ENCODE data around the gene PLEKHO1. TPM values are rescaled to one million over a fixed set of nuclear protein-coding genes. Genes with fewer than 3 reads are reported as not detected.

PLEKHO1 gene
- total RNA-seq, 1 experiment from 2014 or later, result 67.2 TPM

GRCh38 chr1:150164779-150165178 lies 15.1 kb downstream of the PLEKHO1 start:
- no peak for DNase-seq (ENCODE audit: low spot score)
- peaks cover 22% of the 10 kb centered on the region for H3K4me1 ChIP-seq (ENCODE audit: insufficient read depth, low read length, poor library complexity, severe bottlenecking)
- no TSS peak for BruUV-seq (replicated peaks)
- H3K27ac ChIP-seq (ENCODE audit: low read depth, low read length, poor library complexity, severe bottlenecking), result peak overlapping the region; percentile 99
- ChIA-PET CTCF (interaction anchor here (2.5 kb wide), 1 partner anchor 92 kb away, joined by 20 read pairs; no protein-coding TSS in a partner anchor), POLR2A (ENCODE audit: low non-redundant PET) (no interaction called here)
- intact Hi-C loops (cut with micrococcal nuclease; ENCODE audit: unreplicated experiment), result loop anchor here (10.0 kb wide), 1 partner anchor 270 kb away; the partner anchor contains the start of gene BOLA1
- peaks cover 3% of the 10 kb centered on the region for H3K36me3 ChIP-seq (ENCODE audit: insufficient read depth, low read length, poor library complexity, severe bottlenecking)
- H3K4me3 ChIP-seq (ENCODE audit: low read depth, low read length, poor library complexity, severe bottlenecking), result no peak overlapping the region
- no peak for TF ChIP-seq EZH2 (IDR thresholded peaks at IDR 0.05; ENCODE audit: borderline replicate concordance, low read depth, low read length, poor library complexity, severe bottlenecking)
- TF ChIP-seq CTCF (conservative IDR thresholded peaks at IDR 0.05; ENCODE audit: low read depth, low read length), result no peak
- no peaks in the 10 kb centered on the region for H3K9me3 ChIP-seq (ENCODE audit: low read depth, low read length, poor library complexity, severe bottlenecking)
- H3K27me3 ChIP-seq (replicated peaks; ENCODE audit: insufficient read depth, low read depth, low read length, poor library complexity), result no peaks in the 10 kb centered on the region

GRCh38 chr1:150165622-150166612 lies 16.2 kb downstream of the PLEKHO1 start:
- Histone ChIP-seq H3K9me3 (ENCODE audit: low read depth, low read length, poor library complexity, severe bottlenecking) (no peaks in the 10 kb centered on the region), H3K4me1 (ENCODE audit: insufficient read depth, low read length, poor library complexity, severe bottlenecking) (peaks cover 22% of the 10 kb centered on the region), H3K4me3 (ENCODE audit: low read depth, low read length, poor library complexity, severe bottlenecking) (no peak overlapping the region), H3K27ac (ENCODE audit: low read depth, low read length, poor library complexity, severe bottlenecking) (no peak overlapping the region), H3K27me3 (replicated peaks; ENCODE audit: insufficient read depth, low read depth, low read length, poor library complexity) (no peaks in the 10 kb centered on the region), H3K36me3 (ENCODE audit: insufficient read depth, low read length, poor library complexity, severe bottlenecking) (no peaks in the 10 kb centered on the region)
- no TSS peak for BruUV-seq (replicated peaks)
- TF ChIP-seq CTCF (conservative IDR thresholded peaks at IDR 0.05; ENCODE audit: low read depth, low read length) (peak; percentile 89), EZH2 (IDR thresholded peaks at IDR 0.05; ENCODE audit: borderline replicate concordance, low read depth, low read length, poor library complexity, severe bottlenecking) (no peak)
- ChIA-PET POLR2A (ENCODE audit: low non-redundant PET) (no interaction called here), CTCF (interaction anchor here (0.6 to 2.5 kb wide), 6 partner anchors 21 to 203 kb away, joined by 3 to 20 read pairs (median 4); no protein-coding TSS in a partner anchor)
- intact Hi-C loops (cut with micrococcal nuclease; ENCODE audit: unreplicated experiment), result loop anchor here (1.0 to 10.0 kb wide), 2 partner anchors 93 to 271 kb away; partner anchors contain the start of gene BOLA1
- DNase-seq (ENCODE audit: low spot score), result peak; percentile 81

- no peaks in the 10 kb centered on the region for H3K9me3 ChIP-seq (ENCODE audit: low read depth, low read length, poor library complexity, severe bottlenecking)
- no peak overlapping the region for H3K27ac ChIP-seq (ENCODE audit: low read depth, low read length, poor library complexity, severe bottlenecking)
- no peak overlapping the region for H3K4me3 ChIP-seq (ENCODE audit: low read depth, low read length, poor library complexity, severe bottlenecking)
- no peaks in the 10 kb centered on the region for H3K36me3 ChIP-seq (ENCODE audit: insufficient read depth, low read length, poor library complexity, severe bottlenecking)
- peak; percentile 61 for DNase-seq (ENCODE audit: low spot score)
- no peaks in the 10 kb centered on the region for H3K27me3 ChIP-seq (replicated peaks; ENCODE audit: insufficient read depth, low read depth, low read length, poor library complexity)
- BruUV-seq (replicated peaks), result no TSS peak
- CTCF ChIA-PET, result interaction anchor here (1.1 to 1.5 kb wide), 2 partner anchors 18 to 96 kb away, joined by 6 to 14 read pairs; no protein-coding TSS in a partner anchor
- intact Hi-C loops (cut with micrococcal nuclease; ENCODE audit: unreplicated experiment), result loop anchor here (1.0 to 10.0 kb wide), 2 partner anchors 207 to 274 kb away; partner anchors contain the start of gene BOLA1
- no peaks in the 10 kb centered on the region for H3K4me1 ChIP-seq (ENCODE audit: insufficient read depth, low read length, poor library complexity, severe bottlenecking)
- POLR2A ChIA-PET (ENCODE audit: low non-redundant PET), result interaction anchor here (0.6 kb wide), 1 partner anchor 96 kb away, joined by 4 read pairs; no protein-coding TSS in a partner anchor
- peak; percentile 79 for TF ChIP-seq CTCF (conservative IDR thresholded peaks at IDR 0.05; ENCODE audit: low read depth, low read length)
- no peak for TF ChIP-seq EZH2 (IDR thresholded peaks at IDR 0.05; ENCODE audit: borderline replicate concordance, low read depth, low read length, poor library complexity, severe bottlenecking)
Observed at GRCh38 chr1:150168960-150169601, 19.4 kb downstream of the PLEKHO1 start.
